ENCODE results near the gene TRIM59.
"Not testable (repeated sequence)": the region's sequence is repeated elsewhere in the genome, so short reads cannot be mapped to it uniquely, and the experiment has no call there.

Gene TRIM59

GRCh38 chr3:160454995-160455394 is 5.4 kb upstream of the TRIM59 start:
- DNase-seq = no peak

- DNase-seq = not testable (repeated sequence)
These were observed 2.7 kb upstream of the TRIM59 start for GRCh38 chr3:160452251-160452650.

DNA sequence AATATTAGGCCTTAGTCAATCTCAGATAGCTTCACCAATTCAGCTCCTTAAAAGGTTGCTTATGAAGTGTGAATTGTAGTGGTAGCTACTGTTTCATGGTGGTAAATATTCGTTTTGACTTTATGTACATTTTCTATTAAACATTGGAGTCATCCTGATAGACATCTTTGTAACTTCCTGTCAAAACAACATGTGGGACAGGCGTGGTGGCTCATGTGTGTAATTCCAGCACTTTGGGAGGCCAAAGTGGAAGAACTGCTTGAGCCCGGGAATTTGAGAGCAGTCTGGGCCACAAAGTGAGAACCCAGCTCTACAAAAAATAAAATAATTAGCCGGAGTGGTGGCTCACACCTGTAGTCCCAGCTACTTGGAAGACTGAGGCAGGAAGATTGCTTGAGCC is 2.0 kb upstream of the TRIM59 start:
- no peak for DNase-seq

DNA sequence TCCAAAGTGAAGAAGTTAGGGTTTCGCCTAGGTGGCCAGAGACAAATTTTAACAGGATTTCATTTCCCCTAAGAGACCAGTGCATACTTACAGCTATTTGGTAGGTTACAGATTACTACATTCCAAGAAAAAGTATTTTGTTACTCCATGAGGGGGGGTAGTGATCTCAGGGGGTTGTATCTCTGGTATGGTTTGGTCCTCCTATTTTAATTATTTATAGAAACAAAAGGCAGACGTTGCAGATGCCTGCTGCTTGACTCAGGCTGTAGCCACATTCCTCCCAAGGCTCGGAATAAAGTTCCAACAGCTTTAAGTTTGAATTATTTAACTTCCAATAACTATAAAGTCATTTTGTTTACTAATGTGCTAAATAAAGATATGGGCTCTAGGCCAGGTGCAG is 1.3 kb upstream of the TRIM59 start:
- no peak for DNase-seq

DNA sequence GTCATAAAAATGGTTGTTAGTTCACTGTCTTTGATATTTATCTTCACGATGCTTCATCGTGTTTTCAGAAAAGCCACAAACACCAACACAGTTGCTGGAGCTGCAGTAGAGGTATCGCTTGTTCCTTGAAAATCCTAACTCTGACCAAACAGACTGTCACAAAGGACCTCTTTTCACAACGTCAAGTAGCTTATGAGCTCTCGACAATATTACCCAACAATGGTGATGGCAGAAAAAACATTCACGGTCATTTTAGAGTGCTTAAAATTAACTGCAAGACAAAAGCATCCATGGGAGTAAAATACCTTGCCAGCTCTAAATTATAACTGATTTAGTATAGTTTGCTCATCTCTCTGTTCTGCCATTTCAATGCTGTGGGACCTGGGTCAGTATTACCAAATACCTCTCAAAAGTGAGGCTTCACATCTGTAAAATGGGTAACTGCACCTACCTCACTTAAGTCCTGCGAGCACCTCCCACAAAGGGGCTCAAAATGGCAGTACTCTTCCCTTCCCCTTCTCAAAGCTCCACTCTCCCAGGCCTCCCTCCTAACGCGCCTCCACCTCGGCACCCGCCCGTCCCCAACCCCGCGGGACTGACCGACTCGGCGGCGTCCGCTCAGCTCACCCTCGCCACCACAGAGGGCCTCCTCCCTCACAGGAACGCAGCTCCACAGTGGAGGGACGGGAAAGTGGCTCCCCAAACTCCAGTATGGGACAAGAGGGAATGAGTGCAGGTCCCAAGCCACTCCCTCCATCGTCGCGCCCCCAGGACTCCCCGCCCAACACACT is 546 bp downstream of the TRIM59 start:
- peak; percentile 58 for DNase-seq

DNA sequence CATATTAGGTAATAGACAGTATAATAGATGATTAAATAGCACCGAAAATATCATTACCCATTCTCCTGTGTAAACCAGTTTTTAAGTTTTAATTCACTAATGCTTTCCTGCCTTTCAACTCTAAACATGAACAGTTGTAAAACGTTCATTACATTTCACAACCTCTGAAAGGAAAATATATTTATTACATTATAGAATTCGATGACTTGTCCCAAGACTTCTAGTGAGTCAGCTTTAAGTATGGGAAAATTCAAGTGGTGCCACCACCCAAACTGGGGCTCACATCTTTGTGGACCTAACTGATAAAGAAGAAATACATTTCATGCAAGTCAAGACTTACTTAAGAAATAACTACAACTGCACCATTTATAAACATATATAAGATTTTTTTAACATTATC is 2.0 kb downstream of the TRIM59 start:
- DNase-seq = no peak

DNA sequence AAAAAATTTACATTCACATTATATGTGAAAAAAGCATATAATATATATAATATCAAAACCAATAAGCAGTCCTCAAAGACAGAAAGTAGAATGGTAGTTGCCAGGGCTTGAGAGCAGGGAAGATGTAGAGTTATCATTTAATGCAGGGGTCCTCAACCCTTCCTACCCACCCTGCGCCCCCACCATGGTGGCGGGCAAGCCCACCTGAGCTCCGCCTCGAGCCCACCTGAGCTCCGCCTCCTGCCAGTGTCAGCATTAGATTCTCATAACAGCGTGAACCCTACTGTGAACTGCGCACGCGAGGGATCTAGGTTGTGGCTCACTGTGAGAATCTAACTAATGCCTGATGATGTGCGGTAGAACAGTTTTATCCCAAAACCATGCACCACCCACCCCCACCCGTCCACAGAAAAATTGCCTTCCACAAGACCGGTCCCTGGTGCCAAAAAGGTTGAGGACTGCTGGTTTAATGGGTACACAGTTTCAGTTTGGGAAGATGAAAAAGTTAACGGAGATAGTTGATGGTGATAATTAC is 3.0 kb downstream of the TRIM59 start:
- no peak for DNase-seq

- DNase-seq = no peak
These were observed 3.7 kb downstream of the TRIM59 start for GRCh38 chr3:160445854-160446253.

GRCh38 chr3:160444411-160444810 is 5.2 kb downstream of the TRIM59 start:
- no peak for DNase-seq

GRCh38 chr3:160440687-160441086 is 8.9 kb downstream of the TRIM59 start:
- no peak for DNase-seq

DNA sequence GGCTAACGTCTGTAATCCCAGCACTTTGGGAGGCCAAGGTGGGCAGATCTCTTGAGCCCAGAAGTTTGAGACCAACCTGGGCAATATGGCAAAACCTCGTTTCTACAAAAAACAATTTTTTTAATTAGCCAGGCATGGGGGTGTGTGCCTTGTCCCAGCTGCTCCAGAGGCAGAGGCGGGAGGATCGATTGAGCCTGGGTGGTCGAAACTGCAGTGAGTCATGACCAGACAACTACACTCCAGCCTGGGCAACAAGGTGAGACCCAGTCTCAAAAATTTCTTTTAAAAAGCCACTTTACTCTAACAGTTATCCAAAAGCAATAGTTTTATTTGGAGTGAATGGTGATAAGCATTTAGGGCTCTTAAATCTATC is 12.5 kb downstream of the TRIM59 start:
- DNase-seq = no peak

GRCh38 chr3:160435747-160436146 is 13.8 kb downstream of the TRIM59 start:
- DNase-seq = no peak

GRCh38 chr3:160435095-160435494 is 14.5 kb downstream of the TRIM59 start:
- DNase-seq = no peak

DNA sequence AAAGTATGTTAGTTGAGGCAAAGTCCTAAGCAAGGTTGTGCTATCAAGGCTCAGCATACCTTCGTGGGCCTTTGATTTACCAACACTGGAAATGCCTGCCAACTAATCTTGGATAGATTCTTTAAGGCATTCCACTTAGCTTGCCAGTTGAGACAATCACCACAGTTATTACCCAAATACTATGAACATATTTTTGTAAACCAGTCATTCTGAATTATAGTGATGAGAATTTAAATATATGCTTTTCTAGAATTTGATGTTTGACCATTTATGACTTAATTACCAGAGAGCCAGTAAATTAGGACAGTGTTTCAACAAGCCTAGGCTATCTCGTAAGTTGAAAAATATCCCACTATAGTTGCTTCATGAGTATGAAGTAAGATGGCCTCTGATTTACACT is 15.5 kb downstream of the TRIM59 start:
- DNase-seq = no peak

- DNase-seq = no peak
These were observed 21.7 kb downstream of the TRIM59 start for GRCh38 chr3:160427832-160428424.

- no peak for DNase-seq
These were observed 32.3 kb downstream of the TRIM59 start for GRCh38 chr3:160417311-160417710.

DNA sequence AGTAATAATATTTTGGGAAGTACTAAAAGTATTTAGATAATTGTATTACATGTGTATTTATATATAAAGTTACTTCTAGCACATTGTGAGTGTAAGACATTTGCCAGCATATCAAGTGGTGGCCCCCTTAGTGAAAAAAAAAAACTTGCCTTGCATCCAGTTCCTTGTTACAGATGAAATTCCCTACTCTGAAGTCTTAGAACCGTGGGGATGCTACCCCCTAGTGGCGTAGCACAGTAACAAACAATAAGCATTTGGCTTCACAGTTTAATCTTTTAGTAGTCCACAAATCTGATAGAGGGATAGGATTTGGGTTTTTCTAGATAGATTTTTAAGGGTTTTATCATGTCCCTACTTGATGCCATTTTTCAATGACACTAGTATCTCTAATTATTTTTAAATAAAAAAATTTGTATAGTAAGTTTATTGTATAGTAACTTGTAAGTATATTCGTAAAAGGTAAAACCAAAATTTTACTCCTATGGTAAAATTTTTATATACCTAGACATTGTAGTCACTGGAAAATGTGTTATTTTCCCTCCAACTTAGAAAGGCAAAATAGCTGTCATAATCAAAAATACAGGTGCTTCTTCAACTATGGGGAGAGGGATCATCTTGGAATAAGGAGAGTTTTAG is 35.9 kb downstream of the TRIM59 start:
- peak; percentile 77 for DNase-seq

DNA sequence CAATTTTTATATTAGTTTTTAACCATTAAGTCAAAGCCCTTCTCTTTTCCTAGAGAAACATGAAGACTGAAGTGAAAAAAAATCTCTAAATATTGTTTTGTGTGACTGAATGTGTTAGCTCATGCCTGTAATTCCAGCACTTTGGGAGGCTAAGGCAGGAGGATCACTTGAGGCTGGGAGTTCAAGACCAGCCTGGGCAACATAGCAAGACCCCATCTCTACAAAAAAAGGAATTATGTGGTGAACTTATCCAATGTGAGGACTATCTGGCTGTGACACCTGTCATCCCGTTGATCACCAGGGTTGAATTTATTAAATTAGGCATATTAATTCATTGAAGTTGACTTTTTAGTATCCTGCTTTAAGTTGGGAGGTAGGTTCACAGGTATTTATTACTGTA is 37.1 kb downstream of the TRIM59 start:
- no peak for DNase-seq

GRCh38 chr3:160409812-160410610 is 39.6 kb downstream of the TRIM59 start:
- no peak for DNase-seq

- no peak for DNase-seq
These were observed 45.7 kb downstream of the TRIM59 start for GRCh38 chr3:160403796-160404470.

GRCh38 chr3:160403028-160403545 is 46.5 kb downstream of the TRIM59 start:
- no peak for DNase-seq

Measured in CD4-positive, alpha-beta T cell treated with Interleukin-10 for 1 hour (primary cell).